Measurements from ENCODE around the gene TTBK2.

The TTBK2 gene

DNA sequence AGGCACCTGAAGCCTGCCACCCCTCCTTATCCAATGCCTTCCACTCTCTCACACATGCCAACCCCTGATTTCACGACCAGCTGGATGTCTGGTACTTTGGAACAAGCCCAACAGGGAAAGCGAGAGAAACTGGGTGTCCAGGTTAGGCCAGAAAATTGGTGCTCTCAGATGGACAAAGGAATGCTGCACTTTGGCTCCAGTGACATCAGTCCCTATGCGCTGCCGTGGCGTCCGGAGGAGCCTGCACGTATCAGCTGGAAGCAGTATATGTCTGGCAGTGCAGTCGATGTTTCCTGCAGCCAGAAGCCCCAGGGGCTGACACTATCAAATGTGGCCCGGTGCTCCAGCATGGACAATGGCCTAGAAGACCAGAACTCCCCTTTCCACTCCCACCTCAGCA lies 228.8 kb downstream of the TTBK2 start:
- no peak for DNase-seq (ENCODE audit: low read depth)

DNA sequence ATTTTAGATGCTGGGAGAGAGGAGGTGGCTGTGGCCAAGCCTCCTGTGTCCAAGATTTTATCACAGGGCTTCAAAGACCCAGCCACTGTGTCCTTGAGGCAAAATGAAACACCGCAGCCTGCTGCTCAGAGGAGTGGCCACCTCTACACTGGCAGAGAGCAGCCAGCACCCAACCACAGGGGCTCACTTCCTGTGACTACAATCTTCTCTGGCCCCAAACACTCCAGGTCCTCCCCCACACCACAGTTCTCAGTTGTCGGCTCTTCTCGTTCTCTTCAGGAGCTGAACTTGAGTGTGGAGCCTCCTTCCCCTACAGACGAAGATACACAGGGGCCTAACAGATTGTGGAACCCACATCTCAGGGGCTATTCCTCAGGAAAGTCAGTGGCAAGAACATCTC lies 229.3 kb downstream of the TTBK2 start:
- DNase-seq (ENCODE audit: low read depth), result no peak

All from stimulated activated CD8-positive, alpha-beta memory T cell treated with anti-CD3 and anti-CD28 coated beads, Interleukin-12 subunit alpha, Interleukin-12 subunit beta, amount 100 ng/mL, for 1 hour (primary cell).